OCI-LY7 (cell line): Measurements from ENCODE around the gene BCAN. TPM values are rescaled to one million over a fixed set of nuclear protein-coding genes. Genes with fewer than 3 reads are reported as not detected.

ENCODE experiments used
- BruUV-seq: library from RNA; stranded (reverse); fragments of 400-500 nt; replicated peaks from 2 replicates; lab custom pipeline; 2021; lab: Mats Ljungman, UMichigan
- CTCF ChIA-PET: fragments of 300-600 bp; sonication (Branson Sonifier 250); formaldehyde crosslinking; loops from one replicate; lab custom pipeline; 2022; ENCODE audit warnings: antibody characterized with exemption; ENCODE audit not compliant: unreplicated experiment; lab: Charles Lee
- POLR2A ChIA-PET: fragments of 300-600 bp; sonication (Branson Sonifier 250); formaldehyde crosslinking; loops from one replicate; lab custom pipeline; 2022; ENCODE audit warnings: antibody characterized with exemption; lab: Charles Lee
- DNase-seq: peaks from one replicate; pipeline ENCODE4 v3.0.0-alpha.2; 2015; ENCODE audit warnings: low spot score
- H2AFZ ChIP-seq: fragments of 200-600 bp; sonication (generic), shearing (Covaris generic); 2 replicates; pipeline ENCODE4 v1.6.1; 2014; ENCODE audit warnings: mild to moderate bottlenecking, antibody characterized with exemption, low read length, moderate library complexity
- H3K27ac ChIP-seq: fragments of 200-600 bp; sonication (generic); 2 replicates; pipeline ENCODE4 v1.5.1; 2014; ENCODE audit warnings: mixed run types, low read depth, mild to moderate bottlenecking, moderate library complexity, low read length, inconsistent platforms; ENCODE audit not compliant: poor library complexity, severe bottlenecking
- H3K36me3 ChIP-seq: fragments of 200-600 bp; sonication (generic); 2 replicates; pipeline ENCODE4 v1.6.1; 2014; ENCODE audit warnings: mild to moderate bottlenecking, antibody characterized with exemption, low read length, moderate library complexity, mixed read lengths; ENCODE audit not compliant: insufficient read depth
- H3K4me1 ChIP-seq: fragments of 200-600 bp; sonication (generic); 2 replicates; pipeline ENCODE4 v1.5.1; 2014; ENCODE audit warnings: mild to moderate bottlenecking, low read length; ENCODE audit not compliant: insufficient read depth, poor library complexity, severe bottlenecking
- H3K4me2 ChIP-seq: fragments of 200-600 bp; sonication (generic); 2 replicates; pipeline ENCODE4 v1.6.1; 2014; ENCODE audit warnings: mild to moderate bottlenecking, low read length
- H3K4me3 ChIP-seq: fragments of 200-600 bp; sonication (generic); 2 replicates; pipeline ENCODE4 v1.5.1; 2014; ENCODE audit warnings: mild to moderate bottlenecking, low read depth, low read length; ENCODE audit not compliant: poor library complexity, severe bottlenecking
- H3K79me2 ChIP-seq: fragments of 200-600 bp; sonication (generic); 2 replicates; pipeline ENCODE4 v1.6.1; 2016; ENCODE audit warnings: low read depth, mild to moderate bottlenecking, low read length, moderate library complexity, mixed read lengths; ENCODE audit not compliant: insufficient read depth
- H3K9me2 ChIP-seq: fragments of 200-600 bp; sonication (generic); 2 replicates; pipeline ENCODE4 v1.6.1; 2016; ENCODE audit warnings: mild to moderate bottlenecking, low read length, mixed read lengths; ENCODE audit not compliant: insufficient read depth
- H3K9me3 ChIP-seq: fragments of 200-600 bp; sonication (generic); 2 replicates; pipeline ENCODE4 v1.6.1; 2014; ENCODE audit warnings: mild to moderate bottlenecking, mixed run types, low read length, mixed read lengths
- H4K20me1 ChIP-seq: fragments of 200-600 bp; sonication (generic); 2 replicates; pipeline ENCODE4 v1.6.1; 2014; ENCODE audit warnings: mild to moderate bottlenecking, antibody characterized with exemption, low read length, moderate library complexity, mixed read lengths; ENCODE audit not compliant: insufficient read depth
- EZH2phosphoT487 ChIP-seq: fragments of 200-600 bp; sonication (generic); IDR thresholded peaks from 2 replicates; pipeline ENCODE4 v1.6.1; 2018; ENCODE audit warnings: low read depth, borderline replicate concordance, mild to moderate bottlenecking, mixed run types, antibody characterized with exemption, low read length, moderate library complexity, mixed read lengths
- intact Hi-C: fragments of 100-400 bp; cut with micrococcal nuclease; formaldehyde crosslinking; loops from one replicate; pipeline ENCODE4 v1.10.0; 2022; ENCODE audit not compliant: unreplicated experiment
- total RNA-seq, 2 experiments: library from RNA; depleted of rRNA in 1 of 2; stranded (reverse); fragments of >200 nt in 1 of 2; shearing (Covaris generic) in 1 of 2; gene quantifications; 2 replicates each; pipeline ENCODE4 v1.2.3, GENCODE V29; 2014 to 2022
- TF ChIP-seq, protein P1 (sequence below): fragments of 200-600 bp; sonication (generic); conservative IDR thresholded peaks from 2 replicates; pipeline ENCODE4 v1.5.1; 2014; ENCODE audit warnings: mild to moderate bottlenecking, antibody characterized with exemption, low read length, moderate library complexity, mixed read lengths

The BCAN gene
- total RNA-seq, 2 experiments from 2014 or later, result not detected

- H3K9me3 ChIP-seq, result no peaks in the 10 kb centered on the region
- ChIA-PET CTCF (interaction anchor here (1.0 kb wide), 1 partner anchor 207 kb away, joined by 4 read pairs; no protein-coding TSS in a partner anchor), POLR2A (interaction anchor here (2.5 kb wide), 1 partner anchor 8 kb away, joined by 27 read pairs; the partner anchor contains the start of gene GPATCH4)
- intact Hi-C loops, result no loop called here
- H3K36me3 ChIP-seq, result peaks cover 57% of the 10 kb centered on the region
- no peak for TF ChIP-seq EZH2phosphoT487
- no peaks in the 10 kb centered on the region; the same call in 1 of the 2 replicates for H3K79me2 ChIP-seq
- H3K9me2 ChIP-seq, result no peaks in the 10 kb centered on the region
- peaks cover 27% of the 10 kb centered on the region for H3K4me1 ChIP-seq
- no peaks in the 10 kb centered on the region for H4K20me1 ChIP-seq
- no TSS peak for BruUV-seq
- H2AFZ ChIP-seq, result no peak overlapping the region
- DNase-seq, result peak; percentile 50
- H3K4me3 ChIP-seq, result peak overlapping the region; percentile 89
- H3K4me2 ChIP-seq, result peak overlapping the region; percentile 82
- H3K27ac ChIP-seq, result peak overlapping the region; percentile 50
Observed at GRCh38 chr1:156592910-156593660, 48.8 kb upstream of the BCAN start.

DNA sequence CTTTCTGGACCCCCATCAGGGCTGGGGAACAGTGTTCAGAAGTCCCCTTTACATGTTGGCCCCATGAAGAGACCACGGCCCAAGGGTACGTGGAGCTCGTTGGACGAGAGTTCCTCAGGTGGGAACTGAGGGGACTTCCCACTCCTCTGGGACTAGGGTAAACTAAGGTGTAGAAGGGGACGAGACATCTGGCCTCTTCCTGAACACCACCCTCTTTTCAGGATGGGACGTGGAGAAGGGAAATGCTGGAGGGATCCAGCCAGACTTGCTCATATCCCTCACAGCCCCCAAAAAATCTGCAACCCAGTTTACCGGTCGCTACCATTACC lies 48.3 kb upstream of the BCAN start:
- H4K20me1 ChIP-seq, result no peaks in the 10 kb centered on the region
- peaks cover 62% of the 10 kb centered on the region for H3K36me3 ChIP-seq
- ChIA-PET CTCF (interaction anchor here (1.0 kb wide), 1 partner anchor 208 kb away, joined by 4 read pairs; no protein-coding TSS in a partner anchor), POLR2A (interaction anchor here (0.6 kb wide), 1 partner anchor 93 kb away, joined by 3 read pairs; the partner anchor contains the start of gene MEF2D)
- no peak for DNase-seq
- H3K4me2 ChIP-seq, result no peak overlapping the region
- BruUV-seq, result no TSS peak
- no peak overlapping the region for H3K4me3 ChIP-seq
- TF ChIP-seq, protein P1, sequence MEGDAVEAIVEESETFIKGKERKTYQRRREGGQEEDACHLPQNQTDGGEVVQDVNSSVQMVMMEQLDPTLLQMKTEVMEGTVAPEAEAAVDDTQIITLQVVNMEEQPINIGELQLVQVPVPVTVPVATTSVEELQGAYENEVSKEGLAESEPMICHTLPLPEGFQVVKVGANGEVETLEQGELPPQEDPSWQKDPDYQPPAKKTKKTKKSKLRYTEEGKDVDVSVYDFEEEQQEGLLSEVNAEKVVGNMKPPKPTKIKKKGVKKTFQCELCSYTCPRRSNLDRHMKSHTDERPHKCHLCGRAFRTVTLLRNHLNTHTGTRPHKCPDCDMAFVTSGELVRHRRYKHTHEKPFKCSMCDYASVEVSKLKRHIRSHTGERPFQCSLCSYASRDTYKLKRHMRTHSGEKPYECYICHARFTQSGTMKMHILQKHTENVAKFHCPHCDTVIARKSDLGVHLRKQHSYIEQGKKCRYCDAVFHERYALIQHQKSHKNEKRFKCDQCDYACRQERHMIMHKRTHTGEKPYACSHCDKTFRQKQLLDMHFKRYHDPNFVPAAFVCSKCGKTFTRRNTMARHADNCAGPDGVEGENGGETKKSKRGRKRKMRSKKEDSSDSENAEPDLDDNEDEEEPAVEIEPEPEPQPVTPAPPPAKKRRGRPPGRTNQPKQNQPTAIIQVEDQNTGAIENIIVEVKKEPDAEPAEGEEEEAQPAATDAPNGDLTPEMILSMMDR, result no peak
- TF ChIP-seq EZH2phosphoT487, result no peak
- H3K9me2 ChIP-seq, result no peaks in the 10 kb centered on the region
- H3K9me3 ChIP-seq, result no peaks in the 10 kb centered on the region
- intact Hi-C loops, result no loop called here
- H2AFZ ChIP-seq, result no peak overlapping the region
- peak overlapping the region; percentile 50 for H3K27ac ChIP-seq
- peaks cover 27% of the 10 kb centered on the region for H3K4me1 ChIP-seq
- peaks cover 5% of the 10 kb centered on the region for H3K79me2 ChIP-seq

DNA sequence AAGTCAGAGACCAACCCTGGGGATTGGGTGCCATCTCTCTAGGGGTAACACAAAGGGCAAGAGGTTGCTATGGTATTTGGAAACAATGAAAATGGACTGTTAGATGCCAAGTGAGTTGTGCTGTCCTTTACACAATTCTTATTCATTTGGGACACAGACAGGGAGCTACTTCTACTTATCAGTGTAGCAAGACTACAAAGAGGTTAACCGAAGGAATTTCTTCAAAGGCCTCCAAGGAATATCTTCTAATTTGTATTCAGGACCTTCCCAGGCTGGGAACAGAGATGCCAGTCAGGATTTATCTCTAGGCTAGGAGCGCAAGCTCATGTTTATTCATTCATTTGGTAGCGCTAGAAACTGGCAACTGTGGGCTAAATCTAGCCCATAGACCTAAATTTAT lies 47.7 kb upstream of the BCAN start:
- Histone ChIP-seq H3K4me3 (no peak overlapping the region), H3K79me2 (peaks cover 11% of the 10 kb centered on the region), H4K20me1 (no peaks in the 10 kb centered on the region), H3K4me2 (no peak overlapping the region), H3K27ac (no peak overlapping the region), H2AFZ (no peak overlapping the region), H3K9me3 (no peaks in the 10 kb centered on the region), H3K4me1 (peaks cover 27% of the 10 kb centered on the region), H3K9me2 (no peaks in the 10 kb centered on the region), H3K36me3 (peaks cover 68% of the 10 kb centered on the region)
- no peak for TF ChIP-seq EZH2phosphoT487
- TF ChIP-seq, protein P1, result no peak
- ChIA-PET POLR2A (interaction anchor here (0.6 kb wide), 2 partner anchors 17 to 94 kb away, joined by 3 to 4 read pairs; partner anchors contain the start of gene MEF2D), CTCF (interaction anchor here (1.0 kb wide), 1 partner anchor 208 kb away, joined by 4 read pairs; no protein-coding TSS in a partner anchor)
- intact Hi-C loops, result no loop called here
- BruUV-seq, result no TSS peak
- no peak for DNase-seq
